Measurements from ENCODE around the gene MYORG. TPM values are rescaled to one million over a fixed set of nuclear protein-coding genes. Genes with fewer than 3 reads are reported as not detected.
"Not testable (repeated sequence)": the region's sequence is repeated elsewhere in the genome, so short reads cannot be mapped to it uniquely, and the experiment has no call there.

Gene MYORG
- total RNA-seq, 1 donor from 2014 or later = 4.8 TPM

- H3K27ac ChIP-seq = no peak overlapping the region
- no peak for ATAC-seq
- TF ChIP-seq, protein P1, sequence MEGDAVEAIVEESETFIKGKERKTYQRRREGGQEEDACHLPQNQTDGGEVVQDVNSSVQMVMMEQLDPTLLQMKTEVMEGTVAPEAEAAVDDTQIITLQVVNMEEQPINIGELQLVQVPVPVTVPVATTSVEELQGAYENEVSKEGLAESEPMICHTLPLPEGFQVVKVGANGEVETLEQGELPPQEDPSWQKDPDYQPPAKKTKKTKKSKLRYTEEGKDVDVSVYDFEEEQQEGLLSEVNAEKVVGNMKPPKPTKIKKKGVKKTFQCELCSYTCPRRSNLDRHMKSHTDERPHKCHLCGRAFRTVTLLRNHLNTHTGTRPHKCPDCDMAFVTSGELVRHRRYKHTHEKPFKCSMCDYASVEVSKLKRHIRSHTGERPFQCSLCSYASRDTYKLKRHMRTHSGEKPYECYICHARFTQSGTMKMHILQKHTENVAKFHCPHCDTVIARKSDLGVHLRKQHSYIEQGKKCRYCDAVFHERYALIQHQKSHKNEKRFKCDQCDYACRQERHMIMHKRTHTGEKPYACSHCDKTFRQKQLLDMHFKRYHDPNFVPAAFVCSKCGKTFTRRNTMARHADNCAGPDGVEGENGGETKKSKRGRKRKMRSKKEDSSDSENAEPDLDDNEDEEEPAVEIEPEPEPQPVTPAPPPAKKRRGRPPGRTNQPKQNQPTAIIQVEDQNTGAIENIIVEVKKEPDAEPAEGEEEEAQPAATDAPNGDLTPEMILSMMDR (IDR thresholded peaks at IDR 0.05) = no peak
- DNase-seq = no peak
- intact Hi-C loops (cut with DNase I) = no loop called here
- no peak overlapping the region for H3K4me3 ChIP-seq
- H3K36me3 ChIP-seq = peaks cover 59% of the 10 kb centered on the region
- H3K27me3 ChIP-seq (ENCODE audit: low read depth) = no peaks in the 10 kb centered on the region
- H3K4me1 ChIP-seq = peaks cover 8% of the 10 kb centered on the region
- no peaks in the 10 kb centered on the region for H3K9me3 ChIP-seq
These were observed 37.9 kb downstream of the MYORG start for GRCh38 chr9:34338665-34339385.

GRCh38 chr9:34338079-34338478, 38.6 kb downstream of the MYORG start:
- DNase-seq; H3K4me3 ChIP-seq; H3K4me1 ChIP-seq; H3K9me3 ChIP-seq; ATAC-seq; H3K27ac ChIP-seq; intact Hi-C loops (cut with DNase I); H3K27me3 ChIP-seq (ENCODE audit: low read depth): not testable (repeated sequence)
- H3K36me3 ChIP-seq = peaks cover 52% of the 10 kb centered on the region

DNA sequence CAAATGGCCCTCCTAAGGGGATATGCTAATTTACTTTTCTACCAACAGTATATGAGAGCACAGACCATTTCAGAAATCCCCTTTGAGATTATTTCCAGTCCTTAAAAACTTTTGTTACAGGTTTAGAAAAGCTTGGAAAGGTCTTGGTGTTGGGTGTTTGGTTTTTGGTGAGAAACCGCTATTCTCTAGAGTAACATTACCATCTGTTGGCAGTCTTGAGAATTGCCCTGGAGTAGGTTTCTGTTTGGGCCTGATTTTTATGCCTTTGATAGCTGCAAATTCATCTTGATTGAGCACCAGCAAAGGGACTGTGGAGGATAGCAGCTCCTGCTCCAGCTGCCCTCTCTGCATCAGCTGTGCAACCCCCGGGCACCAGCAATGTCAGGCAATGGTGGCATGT, 39.3 kb downstream of the MYORG start:
- ATAC-seq (no peak), DNase-seq (no peak)
- intact Hi-C loops (cut with DNase I) = no loop called here
- Histone ChIP-seq H3K36me3 (peaks cover 49% of the 10 kb centered on the region), H3K9me3 (no peaks in the 10 kb centered on the region), H3K27me3 (ENCODE audit: low read depth) (no peaks in the 10 kb centered on the region), H3K4me1 (no peaks in the 10 kb centered on the region), H3K4me3 (no peak overlapping the region), H3K27ac (no peak overlapping the region)
- TF ChIP-seq, protein P1 (IDR thresholded peaks at IDR 0.05) = no peak

GRCh38 chr9:34335376-34335775, 41.3 kb downstream of the MYORG start:
- DNase-seq (no peak), ATAC-seq (no peak)
- TF ChIP-seq, protein P1 (IDR thresholded peaks at IDR 0.05) = no peak
- Histone ChIP-seq H3K9me3 (no peaks in the 10 kb centered on the region), H3K36me3 (peaks cover 29% of the 10 kb centered on the region), H3K27me3 (ENCODE audit: low read depth) (no peaks in the 10 kb centered on the region), H3K4me1 (peaks cover 2% of the 10 kb centered on the region), H3K4me3 (no peak overlapping the region), H3K27ac (no peak overlapping the region)
- intact Hi-C loops (cut with DNase I) = no loop called here

DNA sequence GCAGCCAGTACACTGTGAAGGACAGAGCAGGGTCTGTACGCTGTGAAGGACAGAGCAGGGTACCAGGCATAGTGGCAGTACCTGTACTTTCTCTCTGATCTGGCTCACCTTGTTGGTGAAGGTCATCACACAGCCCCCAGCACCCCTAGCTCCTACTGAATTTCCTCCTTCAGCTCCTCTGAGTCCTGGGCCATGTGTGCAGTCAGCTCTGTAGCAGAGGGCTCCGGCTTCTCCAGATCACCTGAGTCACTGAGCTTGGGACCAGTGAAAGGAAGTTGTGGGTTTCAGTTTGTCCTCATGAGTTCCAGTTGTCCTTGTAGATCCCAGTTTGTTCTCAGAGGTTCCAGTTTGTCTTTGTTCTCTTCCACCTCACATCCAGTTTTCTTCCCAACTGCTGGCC, 41.8 kb downstream of the MYORG start:
- intact Hi-C loops (cut with DNase I) = no loop called here
- DNase-seq (no peak), ATAC-seq (no peak)
- Histone ChIP-seq H3K27ac (no peak overlapping the region), H3K36me3 (peaks cover 24% of the 10 kb centered on the region), H3K4me3 (no peak overlapping the region), H3K4me1 (peaks cover 7% of the 10 kb centered on the region), H3K9me3 (no peaks in the 10 kb centered on the region), H3K27me3 (ENCODE audit: low read depth) (no peaks in the 10 kb centered on the region)
- TF ChIP-seq, protein P1 (IDR thresholded peaks at IDR 0.05) = no peak

GRCh38 chr9:34334337-34334824, 42.3 kb downstream of the MYORG start:
- TF ChIP-seq, protein P1 (IDR thresholded peaks at IDR 0.05) = no peak
- H3K36me3 ChIP-seq = peaks cover 19% of the 10 kb centered on the region
- intact Hi-C loops (cut with DNase I) = no loop called here
- H3K4me1 ChIP-seq = peaks cover 7% of the 10 kb centered on the region
- no peaks in the 10 kb centered on the region for H3K27me3 ChIP-seq (ENCODE audit: low read depth)
- no peaks in the 10 kb centered on the region for H3K9me3 ChIP-seq
- DNase-seq = no peak
- H3K27ac ChIP-seq = no peak overlapping the region
- H3K4me3 ChIP-seq = no peak overlapping the region
- no peak for ATAC-seq
